Dermis blood vessel endothelial cell (primary cell): ENCODE data around the gene PROX1. TPM values are rescaled to one million over a fixed set of nuclear protein-coding genes. Genes with fewer than 3 reads are reported as not detected.

Source experiments
- DNase-seq: peaks from one replicate; pipeline ENCODE4 v3.0.0; 2010
- total RNA-seq: library from RNA; depleted of rRNA; stranded (reverse); fragments of >200 nt; gene quantifications from 2 replicates; pipeline ENCODE4 v1.2.3, GENCODE V29; 2014

Gene PROX1
- total RNA-seq, 1 donor from 2014 or later: 45.8 TPM

GRCh38 chr1:214026985-214027384 lies 39.2 kb downstream of the PROX1 start:
- no peak for DNase-seq

GRCh38 chr1:214027498-214027897 lies 39.7 kb downstream of the PROX1 start:
- no peak for DNase-seq

GRCh38 chr1:214028095-214028494 lies 40.3 kb downstream of the PROX1 start:
- DNase-seq: peak; percentile 14

GRCh38 chr1:214028649-214029406 lies 41.1 kb downstream of the PROX1 start:
- no peak for DNase-seq

GRCh38 chr1:214029796-214030195 lies 42.0 kb downstream of the PROX1 start:
- no peak for DNase-seq

- DNase-seq: no peak
Observed at GRCh38 chr1:214031267-214031650, 43.5 kb downstream of the PROX1 start.

- DNase-seq: no peak
Observed at GRCh38 chr1:214037468-214037867, 49.7 kb downstream of the PROX1 start.

GRCh38 chr1:214039394-214040018 lies 51.7 kb downstream of the PROX1 start:
- no peak for DNase-seq

- DNase-seq: no peak
Observed at GRCh38 chr1:214043167-214043566, 55.4 kb downstream of the PROX1 start.

- no peak for DNase-seq
Observed at GRCh38 chr1:214044438-214045214, 56.9 kb downstream of the PROX1 start.

GRCh38 chr1:214050513-214051401 lies 63.0 kb downstream of the PROX1 start:
- DNase-seq: no peak

GRCh38 chr1:214051786-214052185 lies 64.0 kb downstream of the PROX1 start:
- no peak for DNase-seq

- no peak for DNase-seq
Observed at GRCh38 chr1:214058076-214058475, 70.3 kb downstream of the PROX1 start.

GRCh38 chr1:214066190-214066589 lies 78.4 kb downstream of the PROX1 start:
- DNase-seq: no peak

GRCh38 chr1:214066936-214067335 lies 79.2 kb downstream of the PROX1 start:
- no peak for DNase-seq

GRCh38 chr1:214067397-214067796 lies 79.6 kb downstream of the PROX1 start:
- DNase-seq: no peak

- DNase-seq: no peak
Observed at GRCh38 chr1:214067853-214068703, 80.3 kb downstream of the PROX1 start.

- no peak for DNase-seq
Observed at GRCh38 chr1:214068979-214069378, 81.2 kb downstream of the PROX1 start.

- DNase-seq: no peak
Observed at GRCh38 chr1:214071469-214071868, 83.7 kb downstream of the PROX1 start.

- DNase-seq: no peak
Observed at GRCh38 chr1:214072426-214073157, 84.8 kb downstream of the PROX1 start.

- no peak for DNase-seq
Observed at GRCh38 chr1:214074477-214074876, 86.7 kb downstream of the PROX1 start.
